NCI-H526 (cell line): Measurements from ENCODE around the gene CPNE8.

Experiments
- DNase-seq, 2 experiments: peaks; one replicate each; lab custom pipeline; 2025; lab: John Stamatoyannopoulos, UW

Gene CPNE8

DNA sequence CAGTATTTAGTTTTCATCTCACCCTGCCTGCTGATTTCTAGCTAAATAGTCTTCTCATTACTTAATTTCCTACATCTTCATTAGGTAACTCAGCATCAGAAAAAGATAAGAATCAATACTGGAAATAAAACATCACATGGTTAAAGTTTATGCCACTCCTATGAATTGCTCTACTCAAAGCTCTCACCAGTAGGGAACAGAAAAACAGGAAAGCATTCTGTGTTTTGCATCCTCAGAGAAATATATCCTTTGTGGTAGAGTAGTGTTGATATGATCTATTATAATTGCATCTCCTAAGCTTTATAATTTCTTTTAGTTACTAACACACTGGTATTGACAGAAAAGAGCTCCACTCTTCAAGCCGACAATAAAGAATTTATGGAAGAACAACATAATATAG lies 9.9 kb downstream of the CPNE8 start:
- no peak for DNase-seq

GRCh38 chr12:38892976-38893375 lies 12.4 kb downstream of the CPNE8 start:
- no peak for DNase-seq

GRCh38 chr12:38892087-38892786 lies 13.2 kb downstream of the CPNE8 start:
- no peak for DNase-seq

DNA sequence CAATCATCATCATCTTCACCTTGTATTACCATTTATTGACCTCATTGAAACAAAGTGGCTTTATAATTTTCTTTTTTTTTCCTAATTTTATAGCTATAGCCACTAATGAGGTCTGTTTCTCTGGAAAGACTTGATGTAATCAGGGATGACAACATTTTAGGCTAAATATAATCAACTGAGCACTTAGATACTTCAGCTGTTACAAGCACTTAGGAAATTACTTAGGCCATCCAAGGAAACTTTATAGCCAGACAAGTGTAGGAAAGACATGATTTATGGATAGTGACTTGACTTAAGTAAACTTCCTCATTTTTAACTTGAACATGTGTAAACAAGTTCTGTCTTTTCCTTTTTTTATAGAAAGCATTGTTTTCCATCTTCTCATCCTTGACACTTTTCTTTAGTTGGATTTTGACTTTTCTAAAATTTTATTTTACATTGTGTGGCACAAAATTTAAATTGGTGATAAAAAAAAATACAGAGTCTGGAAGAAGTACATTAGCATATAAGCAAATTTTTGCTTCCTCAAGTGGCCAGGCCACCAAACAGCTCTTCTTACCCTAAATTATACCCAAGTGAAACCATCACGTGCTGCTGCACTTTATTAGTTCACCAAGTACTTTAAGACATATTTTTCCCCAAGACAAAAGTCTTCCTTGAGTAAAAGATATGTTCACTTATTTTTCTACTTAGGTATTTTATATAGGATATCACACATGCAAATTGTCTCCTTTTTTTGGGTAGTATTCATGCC lies 15.1 kb downstream of the CPNE8 start:
- DNase-seq = no peak

- no peak for DNase-seq
These were observed 16.0 kb downstream of the CPNE8 start for GRCh38 chr12:38889297-38889815.

DNA sequence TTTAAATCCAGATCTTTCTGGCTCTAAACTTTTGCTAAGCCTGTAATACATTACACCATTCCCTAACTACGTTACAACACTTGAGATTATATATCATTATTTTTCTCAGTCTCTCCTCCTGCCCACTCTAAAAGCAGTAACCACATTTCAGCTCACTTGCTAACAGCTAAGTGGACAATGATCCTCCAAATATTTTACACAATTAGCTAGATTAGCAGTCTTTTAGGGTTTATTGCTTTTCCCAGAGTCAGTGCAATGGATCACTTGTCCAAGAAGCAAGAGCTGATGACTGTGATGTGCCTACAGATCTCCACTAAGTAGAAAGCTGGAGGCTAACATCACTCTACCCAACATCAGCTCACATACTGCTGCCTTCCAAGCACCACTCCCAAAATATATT lies 17.6 kb downstream of the CPNE8 start:
- no peak for DNase-seq

- no peak for DNase-seq
These were observed 18.5 kb downstream of the CPNE8 start for GRCh38 chr12:38886931-38887330.

- DNase-seq = no peak
These were observed 19.3 kb downstream of the CPNE8 start for GRCh38 chr12:38886064-38886463.

DNA sequence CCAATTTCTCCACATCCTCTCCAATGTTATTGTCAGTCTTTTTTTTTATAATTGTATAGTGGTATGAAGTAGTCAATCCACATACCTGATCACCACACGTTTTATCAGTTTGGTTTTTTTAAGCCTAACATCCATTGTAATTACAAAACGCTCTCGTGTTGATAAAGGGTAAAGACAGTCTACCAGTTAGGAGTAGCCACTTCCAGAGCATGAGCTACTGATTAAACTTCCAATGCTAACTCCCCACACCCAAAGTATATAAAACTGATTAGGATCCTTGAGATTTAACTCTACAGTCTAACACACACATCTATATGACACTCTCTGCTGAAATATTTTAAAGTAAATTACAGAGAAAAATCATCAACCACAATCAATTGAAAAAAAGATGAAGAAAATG lies 20.7 kb downstream of the CPNE8 start:
- no peak for DNase-seq

- no peak for DNase-seq
These were observed 21.7 kb downstream of the CPNE8 start for GRCh38 chr12:38883629-38884134.

- DNase-seq = no peak
These were observed 25.1 kb downstream of the CPNE8 start for GRCh38 chr12:38880288-38880687.

DNA sequence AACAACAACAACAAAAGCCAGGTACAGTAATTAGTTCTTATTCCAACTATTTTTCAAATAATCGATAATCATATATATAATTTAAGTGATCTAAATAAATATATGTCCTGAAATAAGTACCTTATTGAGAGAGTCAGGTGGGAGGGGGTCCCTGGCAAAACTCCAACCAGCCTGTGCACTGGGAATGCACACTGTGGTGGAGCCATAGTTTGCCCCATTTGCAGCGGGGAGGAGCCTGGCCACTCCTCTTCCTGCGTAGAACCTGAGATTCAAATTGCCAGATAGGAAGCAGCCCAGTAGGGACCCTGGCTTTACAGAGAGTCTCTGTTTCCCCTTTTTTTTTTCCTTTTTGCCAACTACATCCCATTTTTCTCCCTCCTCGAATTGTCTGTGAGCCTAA lies 26.4 kb downstream of the CPNE8 start:
- DNase-seq = no peak

DNA sequence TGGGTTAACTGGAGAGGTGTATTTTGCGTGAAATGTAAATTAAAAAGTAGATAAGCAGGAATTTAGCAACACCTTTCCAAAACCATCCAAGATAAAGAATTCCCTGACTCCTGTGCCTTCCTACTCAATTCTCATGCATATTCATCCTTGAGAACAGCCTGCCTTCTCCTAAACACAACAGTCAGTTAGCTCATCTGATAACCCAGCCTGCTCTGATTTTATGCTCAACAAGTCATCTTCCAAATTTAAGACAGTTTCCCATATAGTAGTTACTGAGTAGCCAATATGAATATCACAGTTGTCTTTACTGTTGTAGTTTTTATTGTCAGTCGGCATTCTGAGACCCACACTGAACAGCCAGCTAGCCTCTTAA lies 27.1 kb downstream of the CPNE8 start:
- no peak for DNase-seq

DNA sequence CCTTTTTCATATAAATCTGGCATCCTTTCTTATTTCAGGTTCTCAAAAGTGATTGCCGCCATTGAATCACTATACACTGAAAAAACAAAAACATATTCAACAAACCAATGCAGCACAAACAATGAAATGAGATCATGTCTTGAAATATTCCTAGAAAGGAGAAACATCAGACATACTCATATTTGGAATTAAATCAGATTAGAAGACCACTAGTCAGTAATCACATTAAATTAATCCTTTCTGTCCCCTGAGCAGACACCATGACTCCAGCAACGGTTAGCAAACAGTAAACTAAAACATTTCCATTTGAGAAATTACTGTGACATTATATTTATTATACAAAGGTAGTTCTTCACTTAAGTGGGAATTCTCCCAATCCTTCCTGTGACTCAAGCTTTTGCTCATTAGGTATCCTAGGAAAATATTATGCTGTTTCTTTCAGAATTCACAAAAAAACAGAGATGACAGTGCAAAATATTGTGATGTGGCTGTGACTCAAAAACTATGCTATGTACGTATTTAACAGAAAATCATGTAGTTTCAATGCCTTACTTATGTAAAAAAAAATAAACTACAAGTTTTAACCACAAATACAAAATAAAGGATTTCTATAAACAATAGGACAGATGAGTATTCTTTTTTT lies 29.7 kb downstream of the CPNE8 start:
- DNase-seq = no peak

DNA sequence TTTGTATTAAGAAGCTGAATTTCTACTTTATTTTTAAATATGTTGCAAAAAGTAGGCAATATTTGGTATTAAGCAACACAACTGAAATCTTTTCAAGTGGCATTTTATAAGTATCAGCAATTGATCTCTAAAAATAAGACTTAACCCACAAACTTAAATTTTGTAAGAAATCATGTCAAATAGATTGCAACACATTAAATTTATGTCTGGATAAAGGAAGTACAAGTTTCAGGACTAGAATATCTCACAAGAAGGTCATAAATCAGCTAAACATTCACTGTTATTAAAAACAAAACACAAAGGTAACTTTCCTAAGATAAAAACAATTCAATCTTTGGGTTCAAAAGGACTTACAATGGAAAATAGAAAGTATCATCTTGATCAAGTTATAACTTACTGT lies 32.8 kb downstream of the CPNE8 start:
- no peak for DNase-seq

DNA sequence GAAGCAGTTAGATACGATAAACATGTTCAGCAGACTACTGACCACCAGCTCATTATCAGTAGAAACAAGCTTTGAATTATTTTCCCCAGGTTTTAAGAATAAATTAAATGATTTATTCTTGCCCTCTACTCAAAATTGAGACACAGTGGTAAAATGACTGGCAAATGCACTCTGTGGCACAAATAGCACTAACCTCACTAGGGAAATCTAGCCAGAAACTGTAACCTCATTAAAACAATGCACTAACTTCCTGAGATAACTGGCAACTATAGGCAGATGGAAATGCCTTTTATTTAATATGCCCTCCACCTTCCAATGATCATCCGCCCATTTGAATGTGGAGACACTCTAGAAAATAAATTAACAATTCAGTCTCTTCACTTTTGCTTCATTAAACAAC lies 33.2 kb downstream of the CPNE8 start:
- DNase-seq = no peak

GRCh38 chr12:38869036-38869435 lies 36.4 kb downstream of the CPNE8 start:
- no peak for DNase-seq

- no peak for DNase-seq
These were observed 54.9 kb downstream of the CPNE8 start for GRCh38 chr12:38850461-38850860.

DNA sequence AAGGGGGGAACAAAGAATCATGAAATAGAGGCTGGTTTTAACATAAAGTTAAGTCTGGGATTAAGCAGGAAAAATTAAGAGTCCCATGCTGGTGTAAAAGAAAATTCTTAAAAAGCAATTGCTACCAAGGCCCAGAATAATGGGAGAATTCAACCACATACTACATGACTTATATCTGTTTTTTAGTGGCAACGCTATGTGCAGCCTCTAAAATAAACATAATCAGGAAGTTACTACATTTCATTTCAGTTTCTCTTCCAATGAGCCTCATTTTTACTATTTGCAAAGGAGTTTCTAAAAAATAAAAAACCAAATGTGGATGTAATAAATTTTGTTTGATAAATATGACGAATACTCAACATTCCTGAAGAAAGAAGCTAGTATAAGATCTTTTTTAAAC lies 58.1 kb downstream of the CPNE8 start:
- DNase-seq = no peak

- no peak for DNase-seq
These were observed 61.1 kb downstream of the CPNE8 start for GRCh38 chr12:38844267-38844666.

GRCh38 chr12:38838056-38838850 lies 67.1 kb downstream of the CPNE8 start:
- no peak for DNase-seq

- no peak for DNase-seq
These were observed 73.7 kb downstream of the CPNE8 start for GRCh38 chr12:38831715-38832114.
